ENCODE results near the gene PGBD1. TPM values are rescaled to one million over a fixed set of nuclear protein-coding genes. Genes with fewer than 3 reads are reported as not detected.

Gene PGBD1
- total RNA-seq, 1 experiment from 2014 or later, result 11.6 TPM

- no TSS peak for BruUV-seq (replicated peaks)
- Histone ChIP-seq H3K9me3 (ENCODE audit: low read depth, low read length, poor library complexity, severe bottlenecking) (peaks cover 27% of the 10 kb centered on the region), H3K36me3 (ENCODE audit: insufficient read depth, low read length, poor library complexity, severe bottlenecking) (no peaks in the 10 kb centered on the region), H3K4me3 (ENCODE audit: low read depth, low read length, poor library complexity, severe bottlenecking) (no peak overlapping the region), H3K27ac (ENCODE audit: low read depth, low read length, poor library complexity, severe bottlenecking) (no peak overlapping the region), H3K4me1 (ENCODE audit: insufficient read depth, low read length, poor library complexity, severe bottlenecking) (no peaks in the 10 kb centered on the region), H3K27me3 (replicated peaks; ENCODE audit: insufficient read depth, low read depth, low read length, poor library complexity) (no peaks in the 10 kb centered on the region)
- DNase-seq (ENCODE audit: low spot score), result no peak
- intact Hi-C loops (cut with micrococcal nuclease; ENCODE audit: unreplicated experiment), result no loop called here
- ChIA-PET POLR2A (ENCODE audit: low non-redundant PET) (no interaction called here), CTCF (no interaction called here)
- TF ChIP-seq CTCF (conservative IDR thresholded peaks at IDR 0.05; ENCODE audit: low read depth, low read length), result no peak
- no peak for TF ChIP-seq EZH2 (IDR thresholded peaks at IDR 0.05; ENCODE audit: borderline replicate concordance, low read depth, low read length, poor library complexity, severe bottlenecking)
Observed at GRCh38 chr6:28326371-28326948, 45.1 kb downstream of the PGBD1 start.

GRCh38 chr6:28330041-28330440 is 48.7 kb downstream of the PGBD1 start:
- Histone ChIP-seq H3K27ac (ENCODE audit: low read depth, low read length, poor library complexity, severe bottlenecking) (no peak overlapping the region), H3K4me3 (ENCODE audit: low read depth, low read length, poor library complexity, severe bottlenecking) (no peak overlapping the region), H3K9me3 (ENCODE audit: low read depth, low read length, poor library complexity, severe bottlenecking) (peaks cover 25% of the 10 kb centered on the region), H3K27me3 (replicated peaks; ENCODE audit: insufficient read depth, low read depth, low read length, poor library complexity) (no peaks in the 10 kb centered on the region), H3K36me3 (ENCODE audit: insufficient read depth, low read length, poor library complexity, severe bottlenecking) (no peaks in the 10 kb centered on the region), H3K4me1 (ENCODE audit: insufficient read depth, low read length, poor library complexity, severe bottlenecking) (no peaks in the 10 kb centered on the region)
- TF ChIP-seq CTCF (conservative IDR thresholded peaks at IDR 0.05; ENCODE audit: low read depth, low read length) (no peak), EZH2 (IDR thresholded peaks at IDR 0.05; ENCODE audit: borderline replicate concordance, low read depth, low read length, poor library complexity, severe bottlenecking) (no peak)
- POLR2A ChIA-PET (ENCODE audit: low non-redundant PET), result no interaction called here
- CTCF ChIA-PET, result no interaction called here
- BruUV-seq (replicated peaks), result no TSS peak
- DNase-seq (ENCODE audit: low spot score), result no peak
- intact Hi-C loops (cut with micrococcal nuclease; ENCODE audit: unreplicated experiment), result no loop called here

- POLR2A ChIA-PET (ENCODE audit: low non-redundant PET), result no interaction called here
- CTCF ChIA-PET, result interaction anchor here (0.6 kb wide), 1 partner anchor 50 kb away, joined by 3 read pairs; no protein-coding TSS in a partner anchor
- Histone ChIP-seq H3K9me3 (ENCODE audit: low read depth, low read length, poor library complexity, severe bottlenecking) (no peaks in the 10 kb centered on the region), H3K36me3 (ENCODE audit: insufficient read depth, low read length, poor library complexity, severe bottlenecking) (no peaks in the 10 kb centered on the region), H3K4me3 (ENCODE audit: low read depth, low read length, poor library complexity, severe bottlenecking) (no peak overlapping the region), H3K27ac (ENCODE audit: low read depth, low read length, poor library complexity, severe bottlenecking) (no peak overlapping the region), H3K27me3 (replicated peaks; ENCODE audit: insufficient read depth, low read depth, low read length, poor library complexity) (no peaks in the 10 kb centered on the region), H3K4me1 (ENCODE audit: insufficient read depth, low read length, poor library complexity, severe bottlenecking) (no peaks in the 10 kb centered on the region)
- DNase-seq (ENCODE audit: low spot score), result no peak
- no peak for TF ChIP-seq EZH2 (IDR thresholded peaks at IDR 0.05; ENCODE audit: borderline replicate concordance, low read depth, low read length, poor library complexity, severe bottlenecking)
- no peak for TF ChIP-seq CTCF (conservative IDR thresholded peaks at IDR 0.05; ENCODE audit: low read depth, low read length)
- BruUV-seq (replicated peaks), result no TSS peak
- intact Hi-C loops (cut with micrococcal nuclease; ENCODE audit: unreplicated experiment), result no loop called here
Observed at GRCh38 chr6:28333047-28333446, 51.7 kb downstream of the PGBD1 start.

Data from A673 (cell line).